ENCODE measurements around the gene RIMBP3C.
"Not testable (repeated sequence)": the region's sequence is repeated elsewhere in the genome, so short reads cannot be mapped to it uniquely, and the experiment has no call there.

DNA sequence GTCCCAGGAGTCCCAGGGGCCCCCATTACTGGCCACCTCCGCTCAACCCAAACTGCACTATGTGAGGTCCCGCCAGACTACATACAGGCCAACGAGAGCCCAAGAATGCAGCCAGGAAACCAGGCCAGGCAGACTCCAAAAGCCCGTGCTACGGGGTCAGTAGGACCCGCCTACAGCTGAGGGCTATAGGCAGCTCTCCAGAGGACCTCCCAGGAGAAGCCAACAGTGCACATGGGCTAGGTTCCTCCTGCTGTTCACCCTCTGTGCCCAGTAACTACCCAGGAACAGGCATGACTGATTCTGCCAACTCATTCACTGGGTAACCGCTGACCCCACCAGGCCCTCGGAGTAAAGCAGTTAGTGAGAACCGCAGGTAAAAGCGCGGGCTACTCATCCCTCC lies 39.2 kb downstream of the RIMBP3C start:
- TF ChIP-seq, protein P1, sequence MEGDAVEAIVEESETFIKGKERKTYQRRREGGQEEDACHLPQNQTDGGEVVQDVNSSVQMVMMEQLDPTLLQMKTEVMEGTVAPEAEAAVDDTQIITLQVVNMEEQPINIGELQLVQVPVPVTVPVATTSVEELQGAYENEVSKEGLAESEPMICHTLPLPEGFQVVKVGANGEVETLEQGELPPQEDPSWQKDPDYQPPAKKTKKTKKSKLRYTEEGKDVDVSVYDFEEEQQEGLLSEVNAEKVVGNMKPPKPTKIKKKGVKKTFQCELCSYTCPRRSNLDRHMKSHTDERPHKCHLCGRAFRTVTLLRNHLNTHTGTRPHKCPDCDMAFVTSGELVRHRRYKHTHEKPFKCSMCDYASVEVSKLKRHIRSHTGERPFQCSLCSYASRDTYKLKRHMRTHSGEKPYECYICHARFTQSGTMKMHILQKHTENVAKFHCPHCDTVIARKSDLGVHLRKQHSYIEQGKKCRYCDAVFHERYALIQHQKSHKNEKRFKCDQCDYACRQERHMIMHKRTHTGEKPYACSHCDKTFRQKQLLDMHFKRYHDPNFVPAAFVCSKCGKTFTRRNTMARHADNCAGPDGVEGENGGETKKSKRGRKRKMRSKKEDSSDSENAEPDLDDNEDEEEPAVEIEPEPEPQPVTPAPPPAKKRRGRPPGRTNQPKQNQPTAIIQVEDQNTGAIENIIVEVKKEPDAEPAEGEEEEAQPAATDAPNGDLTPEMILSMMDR (IDR thresholded peaks at IDR 0.05): not testable (repeated sequence)
- not testable (repeated sequence) for TF ChIP-seq POLR2AphosphoS5, POLR2A (IDR thresholded peaks at IDR 0.05)
